Amniotic epithelial cell (primary cell): ENCODE data around the gene HARS1.
"Not testable (repeated sequence)": the region's sequence is repeated elsewhere in the genome, so short reads cannot be mapped to it uniquely, and the experiment has no call there.

Experiments used
- DNase-seq: peaks from one replicate; pipeline ENCODE4 v3.0.0-alpha.2; 2010; ENCODE audit warnings: low read depth

Gene HARS1

DNA sequence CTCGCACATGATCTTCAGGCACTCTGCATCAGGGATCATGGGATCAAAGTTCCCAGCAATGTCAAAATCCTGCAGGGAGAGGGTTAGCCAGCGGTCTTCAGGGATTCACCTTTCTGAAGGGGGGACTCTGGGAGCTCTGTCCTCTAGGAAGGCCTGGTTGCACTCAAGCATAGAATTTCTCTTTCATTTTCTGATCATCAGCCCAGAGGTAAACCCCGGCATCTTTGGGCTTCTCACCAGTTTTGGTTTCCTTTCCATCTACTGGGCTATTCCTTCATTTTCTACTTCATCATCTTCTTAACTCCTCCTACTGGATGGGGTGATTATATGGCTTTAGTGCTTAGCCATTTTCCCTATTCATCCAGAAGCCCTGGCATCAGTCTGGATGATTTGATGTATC, 13.2 kb downstream of the HARS1 start:
- no peak for DNase-seq

DNA sequence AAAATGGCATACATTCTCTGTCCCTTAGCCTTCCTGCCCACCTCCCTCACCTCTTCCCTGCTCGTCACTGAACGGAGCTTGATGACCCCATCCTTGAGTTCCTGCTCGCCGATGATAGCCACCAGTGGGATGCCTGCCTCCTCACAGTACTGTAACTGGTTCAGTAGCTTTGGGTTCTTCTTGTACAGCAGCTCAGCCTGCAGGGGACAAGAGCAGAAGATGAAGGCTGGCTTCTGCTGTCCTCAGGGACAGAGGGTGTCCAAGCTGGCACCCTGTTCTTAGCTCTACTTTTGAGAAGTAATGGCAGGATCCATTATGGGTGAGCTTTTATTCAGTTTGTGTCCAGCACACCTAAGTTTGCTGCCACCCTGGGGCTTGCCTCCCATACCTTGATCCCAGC, 16.5 kb downstream of the HARS1 start:
- DNase-seq: no peak

DNA sequence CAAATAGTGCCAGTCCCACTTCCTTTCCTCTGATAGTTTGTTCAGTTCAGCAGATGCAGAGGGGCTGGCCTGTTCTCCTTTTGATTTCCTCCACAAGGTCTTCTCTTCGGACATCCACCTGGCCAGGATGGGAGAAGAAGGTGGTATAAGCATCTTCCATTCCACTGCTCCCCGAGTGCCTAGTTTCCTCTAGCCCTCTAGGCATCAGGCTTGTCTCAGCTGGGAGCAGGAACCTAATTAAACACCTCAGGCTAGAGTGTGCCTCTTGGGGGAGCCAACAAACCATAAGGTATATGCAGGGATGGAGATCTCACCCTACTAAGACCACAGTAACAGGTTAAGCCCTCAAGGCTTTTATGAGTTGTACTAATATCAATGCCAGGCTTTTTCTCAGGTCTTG, 17.0 kb downstream of the HARS1 start:
- no peak for DNase-seq

DNA sequence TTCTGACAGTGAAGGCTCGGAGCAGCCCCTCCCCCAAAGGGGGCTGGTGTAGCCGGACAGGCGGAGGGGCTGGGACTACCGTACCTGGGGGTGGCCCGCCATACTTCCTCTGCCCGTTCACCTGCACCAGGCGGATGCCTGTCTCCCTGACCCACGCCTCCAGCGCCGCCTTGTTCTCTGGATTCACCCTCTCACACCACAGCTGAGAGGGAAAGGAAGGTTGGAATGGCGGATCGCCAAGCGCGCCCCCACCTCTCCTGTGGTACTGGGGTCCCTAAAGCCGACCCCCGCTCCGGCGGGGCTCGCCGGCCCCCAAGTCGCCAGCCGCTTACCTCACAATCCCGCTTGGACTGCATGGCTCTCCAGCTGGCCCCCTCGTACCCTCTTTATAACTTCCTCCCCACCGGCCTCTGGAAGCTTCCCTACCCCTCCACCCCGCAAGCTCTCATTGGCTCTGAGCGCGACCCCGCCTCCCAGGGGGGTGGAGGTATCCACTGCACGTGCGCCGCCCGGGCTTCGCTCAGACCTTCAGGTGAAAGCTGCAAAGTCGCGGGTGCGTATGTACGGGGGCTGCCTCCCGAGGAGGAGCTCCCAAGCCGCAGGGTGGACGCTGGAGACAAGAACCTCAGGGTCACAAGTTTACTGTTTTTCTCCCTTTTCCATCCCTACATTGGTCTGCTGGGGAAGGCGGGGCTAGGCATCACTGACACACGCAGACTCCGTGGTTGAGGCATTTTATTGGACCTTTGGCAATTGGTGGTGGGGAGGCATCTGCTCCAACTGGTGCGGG, 17.8 kb downstream of the HARS1 start, which contains the start of gene DND1:
Gene DND1 (minus strand): TSS at position 390 of the 790 bp plus-strand sequence. CDS start 34 bp downstream, at position 356.
- no peak for DNase-seq

DNA sequence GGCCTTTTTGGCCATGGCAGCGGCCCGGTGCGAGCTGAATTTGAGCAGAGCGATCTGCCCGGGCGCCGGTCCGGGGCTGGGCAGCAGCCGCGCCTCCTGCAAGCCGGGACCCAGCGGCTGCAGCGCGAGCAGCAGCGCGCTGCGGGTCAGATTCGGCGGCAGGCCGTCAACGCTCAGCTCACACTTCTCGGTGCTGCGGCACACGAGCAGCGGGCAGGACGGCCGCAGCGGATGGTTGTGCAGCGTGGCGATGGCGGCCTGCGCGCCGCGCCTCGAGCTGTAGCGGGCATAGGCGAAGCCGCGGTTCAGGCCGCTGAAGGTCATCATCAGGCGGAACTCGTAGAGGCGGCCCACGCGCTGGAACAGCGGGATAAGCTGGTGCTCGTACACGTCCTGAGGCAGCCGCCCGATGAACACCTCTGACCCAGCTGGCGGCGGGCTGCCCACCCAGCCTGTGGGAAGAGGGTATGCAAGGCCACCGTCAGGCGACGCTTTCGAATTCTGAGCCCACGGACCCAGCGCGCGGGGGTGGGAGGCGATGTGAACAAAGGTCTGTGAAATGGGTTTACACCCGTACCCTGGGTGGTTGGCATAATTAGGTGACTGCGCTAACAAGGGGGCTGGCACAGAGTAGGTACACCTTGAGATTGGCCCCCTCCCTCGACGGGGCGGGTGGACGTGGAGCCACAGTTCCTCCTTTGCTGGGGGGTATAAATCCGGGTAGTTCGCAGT, 18.5 kb downstream of the HARS1 start:
- peak; percentile 34 for DNase-seq

DNA sequence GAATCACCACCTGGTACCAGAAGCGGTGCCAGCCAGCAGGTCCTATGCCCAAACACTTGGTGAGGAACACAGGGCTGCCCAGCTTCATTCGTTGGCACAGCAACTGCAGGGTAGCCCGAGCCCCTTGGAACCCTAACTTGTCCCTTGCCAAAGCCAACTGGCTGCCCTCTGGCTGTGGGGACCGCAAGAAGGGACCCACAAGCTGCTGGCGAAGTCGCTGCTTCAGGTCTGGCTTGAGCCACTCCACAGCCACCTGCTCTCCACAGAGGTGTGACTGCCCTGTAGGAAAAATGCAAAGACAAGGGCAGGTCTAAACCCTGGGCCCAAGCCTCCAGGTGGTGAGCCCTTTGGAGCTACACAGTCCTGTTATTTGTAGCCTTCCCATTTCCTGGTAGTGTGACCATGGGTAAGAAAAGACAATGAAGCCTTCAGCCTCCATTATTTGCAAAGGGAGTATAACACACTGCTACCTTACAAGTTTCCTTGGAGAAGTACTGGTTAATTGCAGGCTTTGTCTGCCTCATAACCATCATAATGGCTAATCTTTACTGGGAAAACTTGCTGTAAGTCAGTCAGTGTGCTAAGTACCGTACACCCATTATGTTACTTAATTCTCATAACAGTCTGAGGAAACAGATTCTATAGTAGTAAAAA, 19.6 kb downstream of the HARS1 start:
- DNase-seq: no peak

DNA sequence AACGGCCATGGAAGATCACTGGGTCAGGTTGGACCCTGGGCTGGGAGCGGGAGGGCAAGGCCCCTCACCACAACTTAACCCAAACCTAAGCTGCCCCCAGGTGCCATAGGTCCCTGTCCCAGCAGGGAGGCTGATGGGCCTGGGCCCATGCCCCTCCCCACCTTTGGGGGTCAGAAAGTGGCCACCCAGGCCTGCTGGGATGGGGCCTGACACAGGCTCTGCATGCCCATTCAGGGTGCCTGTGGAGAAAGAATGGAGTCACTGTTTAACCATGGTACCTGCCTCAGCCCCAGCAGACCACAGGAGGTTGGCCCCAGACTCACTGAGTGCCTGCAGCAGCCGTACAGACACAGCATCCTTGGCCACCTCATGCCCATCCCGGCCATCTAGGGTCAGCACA, 20.1 kb downstream of the HARS1 start:
- DNase-seq: not testable (repeated sequence)

DNA sequence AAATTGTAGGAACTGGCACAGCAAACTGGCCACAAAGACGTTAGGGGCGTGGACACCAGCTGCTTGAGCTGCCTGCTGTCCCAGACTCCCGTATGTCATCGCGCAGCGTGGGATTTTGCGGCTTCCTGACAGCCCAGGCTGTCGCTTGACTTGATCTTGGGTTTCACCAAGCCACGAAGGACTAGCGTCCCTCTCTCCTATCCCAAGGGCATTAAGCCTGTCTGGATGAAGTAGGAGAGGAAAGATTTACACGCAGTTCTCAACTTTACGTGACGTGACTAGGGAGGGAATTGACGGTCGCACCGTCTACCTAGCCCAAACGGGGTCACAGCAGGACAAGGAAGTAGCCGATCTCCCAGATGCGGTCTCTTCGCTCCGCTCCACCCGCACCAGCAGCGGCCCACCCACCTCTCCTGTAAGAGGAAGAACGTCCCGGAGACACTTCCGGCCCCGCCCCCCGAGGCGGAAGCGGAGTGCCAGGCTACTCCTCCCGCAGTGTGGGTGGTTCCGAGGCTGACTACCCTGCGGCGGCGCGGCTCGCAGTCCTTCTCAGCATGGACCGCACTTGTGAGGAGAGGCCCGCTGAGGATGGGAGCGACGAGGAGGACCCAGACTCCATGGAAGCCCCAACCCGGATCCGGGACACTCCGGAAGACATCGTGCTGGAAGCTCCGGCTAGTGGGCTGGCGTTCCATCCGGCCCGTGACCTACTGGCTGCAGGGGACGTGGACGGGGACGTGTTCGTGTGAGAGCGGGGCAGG, 26.6 kb downstream of the HARS1 start, which contains the start of gene WDR55:
Gene WDR55 (plus strand): TSS at position 546 of the 761 bp plus-strand sequence. CDS start 9 bp downstream, at position 555.
- DNase-seq: peak; percentile 88

DNA sequence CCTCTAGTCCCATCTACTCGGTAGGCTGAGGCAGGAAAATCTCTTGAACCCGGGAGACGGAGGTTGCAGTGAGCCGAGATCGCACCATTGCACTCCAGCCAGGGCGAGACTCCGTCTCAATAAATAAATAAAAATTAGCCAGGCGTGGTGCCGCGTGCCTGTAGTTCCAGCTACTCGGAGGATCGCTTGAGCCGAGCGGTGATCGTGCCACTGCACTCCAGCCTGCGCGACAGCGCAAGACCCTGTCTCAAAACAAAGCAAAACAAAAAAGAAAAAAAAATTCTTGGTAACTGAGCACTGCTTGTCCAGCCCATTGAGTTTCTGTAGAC, 27.2 kb downstream of the HARS1 start:
- no peak for DNase-seq

DNA sequence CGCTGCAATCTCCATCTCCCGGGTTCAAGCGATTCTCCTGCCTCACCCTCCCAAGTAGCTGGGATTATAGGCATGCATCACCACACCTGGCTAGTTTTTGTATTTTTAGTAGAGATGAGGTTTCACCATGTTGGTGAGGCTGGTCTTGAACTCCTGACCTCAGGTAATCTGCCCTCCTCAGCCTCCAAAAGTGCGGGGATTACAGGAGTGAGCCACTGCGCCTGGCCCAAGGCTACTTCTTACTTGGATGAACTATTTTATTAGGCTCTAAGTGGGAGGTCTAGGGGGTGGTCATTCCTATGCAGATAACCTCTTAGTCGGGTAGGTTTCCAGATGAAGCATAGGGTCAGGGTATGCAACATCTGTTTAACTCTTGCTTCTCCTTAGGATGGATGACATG, 30.8 kb downstream of the HARS1 start:
- not testable (repeated sequence) for DNase-seq

DNA sequence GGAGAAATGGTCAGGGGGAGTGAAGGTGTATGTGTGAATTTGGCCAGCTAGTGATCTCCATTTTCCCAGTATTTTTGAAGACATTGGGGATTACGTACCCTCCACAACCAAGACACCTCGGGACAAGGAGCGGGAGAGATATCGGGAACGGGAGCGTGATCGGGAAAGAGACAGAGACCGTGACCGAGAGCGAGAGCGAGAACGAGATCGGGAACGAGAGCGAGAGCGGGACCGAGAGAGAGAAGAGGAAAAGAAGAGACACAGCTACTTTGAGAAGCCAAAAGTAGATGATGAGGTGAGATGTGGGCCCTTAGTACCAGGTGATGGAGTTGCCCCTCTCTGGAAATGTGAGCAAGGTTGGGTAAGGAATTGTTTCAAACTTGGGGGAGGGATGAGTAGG, 32.3 kb downstream of the HARS1 start:
- no peak for DNase-seq

DNA sequence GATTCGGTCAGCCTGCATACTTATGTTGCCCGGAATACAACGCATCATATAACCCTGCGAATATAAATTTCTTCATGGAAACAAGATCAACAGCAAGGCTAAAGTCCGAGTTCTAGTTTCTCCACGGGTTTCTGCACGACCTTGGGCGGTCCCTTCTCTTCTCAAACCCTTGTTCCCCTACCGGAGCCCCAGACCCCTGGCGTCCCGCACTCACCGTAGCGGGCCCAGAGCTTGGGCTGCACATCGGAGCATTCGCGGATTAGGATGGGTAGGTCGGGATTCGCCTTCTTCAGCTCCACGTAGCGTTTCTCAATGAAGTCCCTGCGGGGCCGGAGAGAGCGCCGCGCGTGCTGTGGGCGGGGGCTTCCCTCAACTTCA, 44.1 kb downstream of the HARS1 start:
- no peak for DNase-seq

DNA sequence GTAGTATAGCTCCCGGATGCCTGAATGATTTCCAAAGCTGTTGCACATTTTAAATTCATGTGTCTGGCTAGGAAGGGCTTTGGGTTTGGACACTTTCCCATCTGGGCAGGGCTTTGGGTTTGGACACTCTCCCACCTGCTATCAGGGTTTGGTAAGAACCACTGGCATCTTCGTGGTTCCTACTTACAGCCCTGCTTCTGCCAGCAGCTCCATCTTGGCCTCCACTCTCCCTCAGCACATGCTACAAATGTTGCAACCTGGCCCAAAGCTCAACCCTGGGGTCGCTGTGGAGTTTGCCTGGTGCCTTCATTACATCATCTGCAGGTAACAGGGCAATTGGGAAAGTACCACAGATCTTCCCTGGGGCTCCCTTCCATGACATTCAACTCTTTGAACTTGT, 48.5 kb downstream of the HARS1 start:
- DNase-seq: peak; percentile 93

DNA sequence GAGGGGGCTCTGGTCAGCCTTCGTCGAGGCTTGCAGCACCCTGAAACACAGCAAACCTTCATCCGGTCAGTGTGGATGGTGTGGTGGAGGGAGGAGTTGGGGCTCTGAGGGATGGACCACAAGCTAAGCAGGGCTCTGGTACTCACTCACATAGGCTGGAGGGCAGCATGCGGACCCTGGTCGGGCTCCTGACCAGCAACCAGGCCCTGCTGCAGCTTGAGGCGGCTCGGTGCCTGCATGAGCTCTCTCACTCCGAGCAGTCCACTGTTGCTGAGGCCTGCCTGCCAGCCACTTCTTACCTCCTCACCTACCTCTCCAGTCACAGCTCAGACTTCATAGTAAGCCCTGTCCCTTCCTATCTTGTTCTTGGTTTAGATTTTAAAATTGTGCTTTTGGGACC, 49.5 kb downstream of the HARS1 start:
- no peak for DNase-seq

DNA sequence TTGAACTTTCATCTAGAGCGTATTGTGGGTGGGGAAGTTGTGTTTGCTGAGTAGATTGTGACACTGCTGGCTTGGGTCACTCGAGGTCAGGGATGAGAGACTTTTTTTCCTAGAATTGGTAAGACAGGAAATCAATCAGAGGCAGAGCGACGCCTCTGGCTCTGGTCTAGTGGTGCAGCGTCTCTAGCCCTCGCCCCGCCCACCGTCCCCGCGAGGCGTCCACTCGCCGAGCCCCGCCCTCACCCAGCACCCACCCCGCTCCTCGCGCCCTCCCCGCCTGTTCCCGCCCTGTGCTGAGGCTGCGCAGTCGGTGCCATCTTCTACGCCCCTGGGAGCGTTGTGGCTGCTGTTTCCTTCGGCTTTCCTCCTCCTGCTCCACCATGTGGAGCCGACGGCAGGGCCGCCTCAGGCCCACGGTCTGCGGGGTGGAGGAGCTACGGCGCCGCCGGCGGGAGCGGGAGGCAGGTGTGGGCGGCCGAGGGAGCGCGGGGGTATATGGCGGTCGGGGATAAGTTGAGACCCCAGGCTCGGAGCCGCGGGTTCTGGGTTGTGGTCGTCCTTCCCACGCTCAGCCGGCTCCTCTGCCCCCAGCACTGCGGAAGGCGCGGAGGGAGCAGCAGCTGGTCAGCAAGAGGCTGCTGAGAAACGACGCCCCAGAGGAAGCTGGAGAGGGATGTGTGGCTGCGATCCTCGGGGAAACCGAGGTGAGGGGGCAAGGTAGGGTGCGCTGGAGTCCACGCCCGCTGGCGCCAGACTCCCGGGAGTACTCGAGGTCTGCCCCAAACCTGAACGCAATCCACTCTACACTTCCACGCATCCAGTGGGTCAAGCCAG, 51.8 kb downstream of the HARS1 start, which contains the start of gene TMCO6:
Gene TMCO6 (plus strand): TSS at position 304 of the 834 bp plus-strand sequence. CDS start 77 bp downstream, at position 381.
- DNase-seq: peak; percentile 90

DNA sequence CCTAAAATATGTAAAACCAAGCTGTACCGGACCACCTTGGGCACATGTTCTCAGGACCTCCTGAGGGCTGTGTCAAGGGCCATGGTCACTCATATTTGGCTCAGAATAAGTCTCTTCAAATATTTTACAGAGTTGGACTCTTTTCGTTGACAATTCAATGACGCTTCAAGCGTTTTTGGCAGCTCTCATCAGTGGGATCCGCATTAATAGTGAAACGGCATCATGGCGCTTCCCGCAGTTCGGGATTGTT, 52.3 kb downstream of the HARS1 start:
- not testable (repeated sequence) for DNase-seq

DNA sequence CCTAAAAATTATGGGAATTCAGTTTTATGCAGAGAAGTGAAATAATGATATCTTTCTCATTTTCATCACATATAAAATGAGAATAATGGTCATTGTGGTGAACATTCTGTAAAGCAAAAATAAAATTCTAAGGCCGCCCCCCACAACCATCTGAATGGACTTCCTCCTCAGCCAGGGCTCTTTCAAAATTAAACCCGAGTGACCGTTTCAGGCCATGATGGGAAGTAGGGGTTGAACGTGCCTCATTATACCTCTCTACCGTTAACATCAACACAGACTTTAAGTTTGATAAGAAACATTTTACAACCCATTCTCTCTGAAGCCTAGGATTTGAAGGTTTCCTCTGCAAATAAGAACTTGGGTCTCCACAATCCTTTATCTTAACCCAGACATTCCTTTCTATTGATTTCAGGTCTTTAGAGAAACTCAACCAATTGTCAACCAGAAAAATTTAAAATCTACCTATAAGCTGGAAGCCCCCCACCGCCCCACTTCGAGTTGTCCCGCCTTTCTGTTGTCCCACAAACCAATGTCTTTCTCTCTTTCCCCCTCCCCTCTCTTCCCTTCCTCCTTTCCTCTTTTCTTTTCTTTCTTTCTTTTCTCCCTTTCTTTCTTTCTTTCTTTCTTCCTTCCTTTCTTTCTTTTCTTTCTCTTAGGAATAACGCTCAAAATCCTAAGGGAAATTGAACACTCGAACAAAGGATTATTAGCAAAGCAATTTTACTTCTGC, 53.6 kb downstream of the HARS1 start:
- DNase-seq: no peak

DNA sequence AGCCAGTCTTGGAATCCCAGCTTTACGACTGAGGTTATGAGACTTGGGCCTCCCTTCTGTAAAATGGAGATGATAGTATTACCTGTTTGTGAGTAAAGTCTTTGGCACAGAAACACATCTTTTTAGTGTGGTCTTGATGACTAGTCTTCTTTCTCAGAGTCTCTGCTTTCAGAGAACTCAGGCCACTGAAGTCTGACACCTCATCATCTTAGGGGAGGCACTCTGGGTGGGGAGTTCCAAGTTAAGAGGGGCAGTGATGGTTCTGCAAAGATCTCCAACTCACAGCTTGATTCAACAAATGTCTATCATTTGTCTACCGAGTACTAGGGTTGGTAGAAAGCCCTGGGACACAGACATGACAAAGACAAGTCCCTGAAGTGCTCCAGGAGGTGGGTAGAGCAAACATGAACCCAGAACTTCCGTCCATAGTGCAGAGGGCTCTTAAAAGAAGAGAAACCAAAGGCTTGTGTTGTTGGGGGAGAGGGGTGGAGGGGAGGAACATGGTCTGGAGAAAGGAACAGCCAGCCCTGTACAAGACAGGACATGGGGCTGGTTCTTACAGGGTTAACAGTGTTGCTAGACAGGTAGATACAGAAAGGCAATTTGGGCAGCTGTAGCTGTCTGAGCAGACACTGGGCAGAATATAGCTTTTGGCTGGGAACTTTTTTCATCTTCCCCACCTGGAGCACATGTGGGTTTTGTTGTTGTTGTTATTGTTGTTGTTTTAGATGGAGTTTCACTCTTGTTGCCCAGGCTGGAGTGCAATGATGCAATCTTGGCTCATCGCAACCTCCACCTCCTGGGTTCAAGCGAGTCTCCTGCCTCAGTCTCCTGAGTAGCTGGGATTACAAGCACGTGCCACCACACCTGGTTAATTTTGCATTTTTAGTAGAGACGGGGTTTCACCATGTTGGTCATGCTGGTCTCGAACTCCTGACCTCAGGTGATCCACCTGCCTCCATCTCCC, 55.6 kb downstream of the HARS1 start:
- no peak for DNase-seq

DNA sequence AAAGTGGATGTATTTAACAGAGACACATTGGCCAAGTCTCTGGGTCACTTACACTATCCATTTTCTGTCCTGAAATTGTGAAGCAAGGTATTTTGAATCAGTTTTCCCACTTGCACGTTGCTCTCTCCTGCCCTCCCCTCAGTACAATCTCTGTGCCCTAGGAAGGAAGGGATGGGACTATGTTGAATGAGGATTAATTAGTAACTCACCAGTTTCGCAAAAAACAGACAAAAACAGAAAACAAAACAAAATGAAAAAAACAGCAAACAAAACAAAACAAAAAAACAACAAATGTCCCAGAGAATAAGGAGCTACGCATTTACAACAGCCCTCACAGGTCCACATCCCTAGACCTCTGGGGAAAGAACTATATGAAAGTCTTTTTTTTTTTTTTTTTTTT, 57.1 kb downstream of the HARS1 start:
- DNase-seq: no peak

DNA sequence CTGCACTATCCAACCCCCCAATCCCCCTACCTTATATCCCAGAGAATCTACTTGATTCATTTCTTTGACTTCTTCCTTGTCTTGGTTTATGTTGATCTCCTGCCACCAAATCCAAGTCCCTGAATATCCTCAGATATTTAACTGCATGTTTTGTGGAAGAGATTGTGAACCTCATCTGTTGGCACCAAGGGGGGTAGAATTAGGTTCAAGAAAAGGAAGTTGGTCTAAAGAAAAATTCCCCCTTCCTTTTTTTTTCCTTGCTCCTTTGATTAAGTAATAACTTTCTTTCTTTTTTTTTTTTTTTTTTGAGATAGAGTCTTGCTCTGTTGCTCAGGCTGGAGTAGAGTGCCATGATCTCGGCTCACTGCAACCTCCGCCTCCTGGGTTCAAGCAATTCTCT, 57.7 kb downstream of the HARS1 start:
- no peak for DNase-seq
